Bronchial epithelial cell (primary cell): ENCODE results near the gene NOD2. TPM values are rescaled to one million over a fixed set of nuclear protein-coding genes. Genes with fewer than 3 reads are reported as not detected.
A peak's percentile ranks its signal among the peaks of the same experiment; 100 is the strongest.

Experiments
- DNase-seq: peaks from one replicate; pipeline ENCODE4 v3.0.0-alpha.2; 2010; ENCODE audit warnings: low read depth
- FAIRE-seq: peaks from 2 replicates; lab custom pipeline; 2011; peaks lifted over from hg19 to GRCh38; lab: Jason Lieb, UNC
- H3K27me3 ChIP-seq: 2 replicates; pipeline ENCODE4 v1.5.1; 2011; ENCODE audit warnings: low read length; ENCODE audit not compliant: control insufficient read depth, insufficient read depth
- H3K36me3 ChIP-seq: 2 replicates; pipeline ENCODE4 v1.5.1; 2011; ENCODE audit warnings: low read length; ENCODE audit not compliant: control insufficient read depth, insufficient read depth
- H3K4me3 ChIP-seq: 2 replicates; pipeline ENCODE4 v1.5.1; 2011; ENCODE audit warnings: mild to moderate bottlenecking, low read depth, low read length, control low read depth
- CTCF ChIP-seq: IDR thresholded peaks from 2 replicates; pipeline ENCODE4 v1.5.1; 2011; ENCODE audit warnings: mild to moderate bottlenecking, moderate library complexity, low read length, control low read depth, inconsistent platforms; ENCODE audit not compliant: insufficient read depth, severe bottlenecking
- total RNA-seq: library from RNA; depleted of rRNA; stranded (reverse); fragments of >200 nt; gene quantifications from 2 replicates; pipeline ENCODE4 v1.2.1, GENCODE V29; 2014

The NOD2 gene
- total RNA-seq, 1 donor from 2014 or later = 2.4 TPM

DNA sequence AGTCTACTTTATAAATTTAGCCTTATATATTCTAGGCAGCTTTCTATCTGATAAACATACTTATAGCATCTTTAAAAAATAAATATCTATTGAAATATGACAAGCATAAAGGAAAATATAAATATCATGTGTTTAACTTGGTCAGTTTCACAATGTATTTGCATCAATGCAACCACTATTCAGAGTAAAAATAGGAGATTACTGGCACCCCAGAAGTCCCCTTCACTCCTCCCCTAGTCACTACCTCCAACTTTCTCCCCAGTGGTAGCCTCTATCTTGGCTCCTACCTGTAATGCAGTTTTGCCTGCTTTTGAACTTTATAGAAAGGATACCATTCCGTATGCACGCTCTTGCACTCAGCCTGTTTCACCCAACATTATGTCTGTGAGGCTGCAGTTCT is 3.2 kb upstream of the NOD2 start:
- no peak for FAIRE-seq
- TF ChIP-seq CTCF = no peak
- H3K4me3 ChIP-seq = no peak overlapping the region
- DNase-seq = no peak
- no peaks in the 10 kb centered on the region for H3K27me3 ChIP-seq
- no peaks in the 10 kb centered on the region for H3K36me3 ChIP-seq

DNA sequence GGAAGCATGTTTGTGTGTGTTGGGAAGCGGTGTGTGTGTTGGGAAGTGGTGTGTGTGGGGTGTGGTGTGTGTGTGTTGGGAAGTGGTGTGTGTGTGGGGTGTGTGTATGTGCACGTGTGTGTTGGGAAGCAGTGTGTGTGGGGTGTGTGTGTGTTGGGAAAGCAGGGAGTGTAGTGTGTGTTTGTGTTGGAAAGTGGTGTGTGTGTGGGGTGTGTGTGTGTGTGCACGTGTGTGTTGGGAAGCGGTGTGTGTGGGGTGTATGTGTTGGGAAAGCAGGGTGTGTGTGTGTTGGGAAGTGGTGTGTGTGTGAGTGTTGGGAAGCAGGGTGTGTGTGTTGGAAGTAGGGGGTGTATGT is 785 bp upstream of the NOD2 start:
- no peaks in the 10 kb centered on the region for H3K36me3 ChIP-seq
- FAIRE-seq = peak; percentile 97
- H3K4me3 ChIP-seq = no peak overlapping the region

GRCh38 chr16:50694206-50694605 is 800 bp downstream of the NOD2 start:
- DNase-seq = no peak
- TF ChIP-seq CTCF = no peak
- Histone ChIP-seq H3K36me3 (no peaks in the 10 kb centered on the region), H3K27me3 (no peaks in the 10 kb centered on the region), H3K4me3 (no peak overlapping the region)
- no peak for FAIRE-seq

More for the DNA sequence above, 785 bp upstream of the NOD2 start:
- DNase-seq = no peak
- TF ChIP-seq CTCF = no peak
- H3K27me3 ChIP-seq = no peaks in the 10 kb centered on the region

DNA sequence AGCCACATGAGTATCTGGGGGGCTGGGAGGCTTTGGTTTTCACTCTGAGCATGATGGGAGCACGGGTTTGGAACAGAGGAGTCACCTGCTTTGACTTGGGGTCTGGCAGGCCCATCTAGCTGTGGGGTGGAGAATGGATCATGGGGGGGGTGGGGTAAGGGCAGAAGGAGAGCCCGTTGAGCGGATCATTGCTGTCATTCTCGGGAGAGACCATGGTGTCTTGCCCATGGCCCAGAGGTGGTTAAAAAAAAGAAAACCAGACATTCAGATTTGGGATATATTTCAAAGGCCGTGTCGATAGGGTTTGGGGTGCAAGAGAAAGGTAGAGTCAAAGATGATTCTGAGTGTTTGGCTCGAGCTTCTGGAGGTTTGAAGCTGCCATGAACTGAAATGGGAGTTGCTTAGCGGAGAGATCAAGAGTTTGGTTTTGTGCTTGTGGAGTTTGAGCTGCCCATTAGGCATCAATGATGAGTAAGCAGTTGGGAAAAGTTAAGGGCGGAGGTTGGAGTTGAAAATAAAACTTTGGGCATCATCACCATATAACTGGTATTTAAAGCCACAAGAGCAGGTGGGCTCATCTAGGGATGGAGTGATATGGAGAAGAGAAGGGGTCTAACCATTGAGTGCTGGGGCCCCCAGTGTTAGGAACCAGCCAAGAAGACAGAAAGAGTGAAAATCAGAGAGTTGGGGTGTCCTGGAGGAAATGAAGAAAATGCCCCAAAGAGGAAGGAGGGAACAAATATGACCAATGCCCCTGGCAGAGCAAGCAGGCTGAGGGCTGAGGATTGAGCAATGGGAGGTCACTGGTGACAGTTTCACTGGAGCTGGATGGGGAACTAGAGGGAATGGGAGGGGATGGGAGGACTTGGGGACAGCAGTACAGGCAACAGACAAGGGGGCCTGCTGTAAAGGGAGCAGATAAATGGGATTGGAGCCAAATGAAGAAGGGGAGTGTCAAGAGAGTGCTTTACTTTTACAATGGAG is 1.9 kb downstream of the NOD2 start:
- DNase-seq = no peak
- H3K27me3 ChIP-seq = no peaks in the 10 kb centered on the region

DNA sequence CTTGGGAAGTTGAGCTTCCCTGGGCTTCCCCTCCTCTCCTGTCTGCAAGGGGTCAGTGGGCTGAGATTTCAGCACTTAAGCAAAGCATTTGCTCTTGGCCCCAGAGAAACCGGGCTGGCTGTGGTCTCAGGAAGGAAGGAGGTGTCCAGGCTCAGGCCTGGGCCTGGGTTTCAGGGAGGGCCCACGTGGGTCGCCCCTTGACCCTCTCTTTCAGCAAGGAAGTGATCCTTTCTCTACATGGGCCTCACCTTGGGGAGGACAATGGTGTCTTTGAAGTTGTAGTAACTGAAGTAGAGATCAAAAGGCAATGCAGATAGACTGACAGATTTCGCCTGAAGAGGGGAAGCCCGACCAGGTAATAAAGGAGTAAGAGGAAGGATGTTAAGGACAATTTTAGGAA is 2.7 kb downstream of the NOD2 start:
- no peak for DNase-seq
- TF ChIP-seq CTCF = no peak
- no peak for FAIRE-seq
- Histone ChIP-seq H3K36me3 (no peaks in the 10 kb centered on the region), H3K4me3 (no peak overlapping the region), H3K27me3 (no peaks in the 10 kb centered on the region)

More for the DNA sequence above, 1.9 kb downstream of the NOD2 start:
- FAIRE-seq = peak; percentile 40
- H3K36me3 ChIP-seq = no peaks in the 10 kb centered on the region
- no peak for TF ChIP-seq CTCF
- no peak overlapping the region for H3K4me3 ChIP-seq
